Measurements from ENCODE around the gene SRI. TPM values are rescaled to one million over a fixed set of nuclear protein-coding genes. Genes with fewer than 3 reads are reported as not detected.
"Not testable (repeated sequence)": the region's sequence is repeated elsewhere in the genome, so short reads cannot be mapped to it uniquely, and the experiment has no call there.

Gene SRI
- 10 to 100 TPM; 38.1 to 80.9 (median 54.1) TPM for total RNA-seq
- 1,000 to 10,000 TPM in 2 of 3 donors, 100 to 1,000 TPM in 1; 452 to 2,603 (median 1,536) TPM for polyA plus RNA-seq

- peak within 1 kb of the TSS; percentile 82 to 87 (median 84) for H3K27ac ChIP-seq
- 0 to 1% methylated on average over 75 of the region's 75 CpGs for WGBS, 2 donors
- peaks cover 0 to 20% (median 7%) of the 10 kb centered on the region in 4 donors for H3K36me3 ChIP-seq
- no peak for TF ChIP-seq EP300 (IDR thresholded peaks at IDR 0.05)
- peak in 1 of 2 donors; percentile 45 for TF ChIP-seq POLR2A (IDR thresholded peaks at IDR 0.05)
- TF ChIP-seq POLR2AphosphoS5 (IDR thresholded peaks at IDR 0.05), result peak; percentile 44 to 76 (median 68)
- TF ChIP-seq CTCF (IDR thresholded peaks at IDR 0.05), result peak in 3 of 4 experiments; percentile 53 to 96 (median 73)
- no peaks in the 10 kb centered on the region for H3K27me3 ChIP-seq
- H3K9me3 ChIP-seq, result no peaks in the 10 kb centered on the region
- peak within 1 kb of the TSS; percentile 85 to 98 (median 94) for H3K4me3 ChIP-seq
- peak; percentile 89 for DNase-seq
- intact Hi-C loops (cut with DNase I), result no loop called here
- peaks cover 0 to 22% (median 16%) of the 10 kb centered on the region in 4 donors for H3K4me1 ChIP-seq
Observed at GRCh38 chr7:88219781-88220747, at the start of gene SRI. Gene SRI (minus strand): TSS chr7:88220038. CDS start chr7:88220026, 12 bp downstream.

- Histone ChIP-seq H3K9me3 (no peaks in the 10 kb centered on the region), H3K27ac (no peak overlapping the region), H3K36me3 (no peaks in the 10 kb centered on the region), H3K4me1 (no peaks in the 10 kb centered on the region), H3K27me3 (no peaks in the 10 kb centered on the region), H3K4me3 (no peak overlapping the region)
- 87 to 91% methylated on average over 3 of the region's 3 CpGs for WGBS, 2 donors
- intact Hi-C loops (cut with DNase I), result no loop called here
- TF ChIP-seq POLR2A (IDR thresholded peaks at IDR 0.05), result no peak
- DNase-seq, result no peak
Observed at GRCh38 chr7:88269586-88269985, 49.7 kb upstream of the SRI start.

- H3K9me3 ChIP-seq, result no peaks in the 10 kb centered on the region
- H3K4me3 ChIP-seq, result no peak overlapping the region
- H3K4me1 ChIP-seq, result no peaks in the 10 kb centered on the region
- DNase-seq, result no peak
- intact Hi-C loops (cut with DNase I), result no loop called here
- no peaks in the 10 kb centered on the region for H3K27me3 ChIP-seq
- 72 to 77% methylated on average over 2 of the region's 2 CpGs for WGBS, 2 donors
- H3K36me3 ChIP-seq, result no peaks in the 10 kb centered on the region
- TF ChIP-seq POLR2AphosphoS5 (IDR thresholded peaks at IDR 0.05) (peak in 1 of 4 donors; percentile 17), CTCF (IDR thresholded peaks at IDR 0.05) (no peak)
- no peak overlapping the region for H3K27ac ChIP-seq
Observed at GRCh38 chr7:88268858-88269257, 49.0 kb upstream of the SRI start.

- 85 to 89% methylated on average over 2 of the region's 2 CpGs for WGBS, 2 donors
- no peak for TF ChIP-seq CTCF (IDR thresholded peaks at IDR 0.05)
- no peak for TF ChIP-seq POLR2AphosphoS5 (IDR thresholded peaks at IDR 0.05)
- no peak for TF ChIP-seq EP300 (IDR thresholded peaks at IDR 0.05)
- no peak for TF ChIP-seq POLR2A (IDR thresholded peaks at IDR 0.05)
- Histone ChIP-seq H3K27me3 (no peaks in the 10 kb centered on the region), H3K4me3 (no peak overlapping the region), H3K27ac (no peak overlapping the region), H3K4me1 (no peaks in the 10 kb centered on the region), H3K36me3 (no peaks in the 10 kb centered on the region), H3K9me3 (no peaks in the 10 kb centered on the region)
- DNase-seq, result no peak
- intact Hi-C loops (cut with DNase I), result no loop called here
Observed at GRCh38 chr7:88268051-88268450, 48.2 kb upstream of the SRI start.

- intact Hi-C loops (cut with DNase I), result no loop called here
- DNase-seq, result no peak
- no peak for TF ChIP-seq POLR2A (IDR thresholded peaks at IDR 0.05)
- TF ChIP-seq EP300 (IDR thresholded peaks at IDR 0.05), result no peak
- TF ChIP-seq CTCF (IDR thresholded peaks at IDR 0.05), result no peak
- no peak for TF ChIP-seq POLR2AphosphoS5 (IDR thresholded peaks at IDR 0.05)
- 93 to 96% methylated on average over 4 of the region's 4 CpGs for WGBS, 2 donors
- Histone ChIP-seq H3K4me1 (no peaks in the 10 kb centered on the region), H3K4me3 (no peak overlapping the region), H3K36me3 (no peaks in the 10 kb centered on the region), H3K27ac (no peak overlapping the region), H3K27me3 (no peaks in the 10 kb centered on the region), H3K9me3 (no peaks in the 10 kb centered on the region)
Observed at GRCh38 chr7:88267421-88267820, 47.6 kb upstream of the SRI start.

GRCh38 chr7:88264987-88265386 lies 45.1 kb upstream of the SRI start:
- H3K9me3 ChIP-seq; H3K4me3 ChIP-seq; H3K27me3 ChIP-seq; DNase-seq; H3K36me3 ChIP-seq; H3K27ac ChIP-seq; H3K4me1 ChIP-seq; intact Hi-C loops (cut with DNase I): not testable (repeated sequence)
- WGBS, 2 donors, result 68 to 85% methylated on average over 3 of the region's 3 CpGs

All from sigmoid colon (tissue), 7 donors.